Brain microvascular endothelial cell (primary cell): ENCODE results near the gene ZAR1.

Source experiments
- DNase-seq: peaks from one replicate; pipeline ENCODE4 v3.0.0-alpha.2; 2020
- H3K27ac ChIP-seq: fragments of 250-450 bp; sonication (Bioruptor Pico); 2 replicates; pipeline ENCODE4 v1.5.1; 2020; ENCODE audit warnings: mild to moderate bottlenecking, moderate library complexity
- H3K27me3 ChIP-seq: fragments of 250-450 bp; sonication (Bioruptor Pico); replicated peaks from 2 replicates; pipeline ENCODE4 v1.5.1; 2020; ENCODE audit warnings: mild to moderate bottlenecking
- H3K36me3 ChIP-seq: fragments of 250-450 bp; sonication (Bioruptor Pico); replicated peaks from 2 replicates; pipeline ENCODE4 v1.5.1; 2020; ENCODE audit warnings: mild to moderate bottlenecking
- H3K4me3 ChIP-seq: 2 replicates; pipeline ENCODE4 v1.5.1; 2011; ENCODE audit warnings: low read depth, mild to moderate bottlenecking, control low read depth, low read length, moderate library complexity
- in situ Hi-C: cut with HindIII; loops from 2 replicates; pipeline ENCODE4 v1.10.0; 2017; ENCODE audit warnings: low sequenced_read_pairs, low pct_ligation_motif_present
- TF ChIP-seq, protein P1 (sequence below): IDR thresholded peaks from 2 replicates; pipeline ENCODE4 v1.5.1; 2011; ENCODE audit warnings: low read depth, mild to moderate bottlenecking, moderate library complexity, low read length, control low read depth, inconsistent platforms; ENCODE audit errors: missing control alignments

The ZAR1 gene

GRCh38 chr4:48504026-48504330 lies 13.9 kb downstream of the ZAR1 start:
- peaks cover 17% of the 10 kb centered on the region for H3K36me3 ChIP-seq

GRCh38 chr4:48504352-48504751 lies 14.3 kb downstream of the ZAR1 start:
- in situ Hi-C loops: no loop called here
- DNase-seq: no peak
- H3K36me3 ChIP-seq: peaks cover 14% of the 10 kb centered on the region
- H3K4me3 ChIP-seq: no peak overlapping the region
- H3K27ac ChIP-seq: no peak overlapping the region
- no peaks in the 10 kb centered on the region for H3K27me3 ChIP-seq
- TF ChIP-seq, protein P1, sequence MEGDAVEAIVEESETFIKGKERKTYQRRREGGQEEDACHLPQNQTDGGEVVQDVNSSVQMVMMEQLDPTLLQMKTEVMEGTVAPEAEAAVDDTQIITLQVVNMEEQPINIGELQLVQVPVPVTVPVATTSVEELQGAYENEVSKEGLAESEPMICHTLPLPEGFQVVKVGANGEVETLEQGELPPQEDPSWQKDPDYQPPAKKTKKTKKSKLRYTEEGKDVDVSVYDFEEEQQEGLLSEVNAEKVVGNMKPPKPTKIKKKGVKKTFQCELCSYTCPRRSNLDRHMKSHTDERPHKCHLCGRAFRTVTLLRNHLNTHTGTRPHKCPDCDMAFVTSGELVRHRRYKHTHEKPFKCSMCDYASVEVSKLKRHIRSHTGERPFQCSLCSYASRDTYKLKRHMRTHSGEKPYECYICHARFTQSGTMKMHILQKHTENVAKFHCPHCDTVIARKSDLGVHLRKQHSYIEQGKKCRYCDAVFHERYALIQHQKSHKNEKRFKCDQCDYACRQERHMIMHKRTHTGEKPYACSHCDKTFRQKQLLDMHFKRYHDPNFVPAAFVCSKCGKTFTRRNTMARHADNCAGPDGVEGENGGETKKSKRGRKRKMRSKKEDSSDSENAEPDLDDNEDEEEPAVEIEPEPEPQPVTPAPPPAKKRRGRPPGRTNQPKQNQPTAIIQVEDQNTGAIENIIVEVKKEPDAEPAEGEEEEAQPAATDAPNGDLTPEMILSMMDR: no peak

More at GRCh38 chr4:48504026-48504330, 13.9 kb downstream of the ZAR1 start:
- Histone ChIP-seq H3K27me3 (no peaks in the 10 kb centered on the region), H3K4me3 (no peak overlapping the region), H3K27ac (no peak overlapping the region)
- TF ChIP-seq, protein P1: no peak
- DNase-seq: no peak
- in situ Hi-C loops: no loop called here

- Histone ChIP-seq H3K27me3 (no peaks in the 10 kb centered on the region), H3K36me3 (peaks cover 17% of the 10 kb centered on the region), H3K27ac (no peak overlapping the region), H3K4me3 (no peak overlapping the region)
- in situ Hi-C loops: no loop called here
- no peak for DNase-seq
- TF ChIP-seq, protein P1: no peak
Measured at GRCh38 chr4:48506716-48507115, 16.7 kb downstream of the ZAR1 start.

DNA sequence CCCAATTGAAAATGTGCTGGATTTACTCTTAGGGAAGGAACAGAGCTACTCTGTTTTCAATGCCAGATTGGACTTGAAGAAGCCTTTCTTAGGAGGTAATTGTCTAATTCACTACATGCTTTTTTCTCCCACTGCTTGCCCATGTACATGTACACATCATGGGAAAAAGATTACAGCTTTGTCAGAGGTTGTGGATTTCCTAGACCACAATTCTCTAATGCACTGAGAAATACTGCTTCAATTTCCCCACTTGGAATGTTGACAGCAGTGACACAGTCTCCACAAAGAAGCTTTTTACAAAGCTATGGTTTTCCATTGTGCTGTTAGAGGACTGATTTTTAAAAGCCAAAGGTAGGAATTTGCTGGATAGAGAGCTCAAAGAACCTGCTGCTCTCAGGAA lies 19.5 kb downstream of the ZAR1 start:
- in situ Hi-C loops: no loop called here
- TF ChIP-seq, protein P1: no peak
- H3K4me3 ChIP-seq: no peak overlapping the region
- DNase-seq: no peak
- H3K27ac ChIP-seq: no peak overlapping the region
- no peaks in the 10 kb centered on the region for H3K27me3 ChIP-seq
- H3K36me3 ChIP-seq: peaks cover 26% of the 10 kb centered on the region

GRCh38 chr4:48518143-48518542 lies 28.1 kb downstream of the ZAR1 start:
- H3K27me3 ChIP-seq: no peaks in the 10 kb centered on the region
- peaks cover 26% of the 10 kb centered on the region for H3K36me3 ChIP-seq
- no peak overlapping the region for H3K4me3 ChIP-seq
- TF ChIP-seq, protein P1: no peak
- H3K27ac ChIP-seq: no peak overlapping the region
- in situ Hi-C loops: no loop called here
- DNase-seq: no peak

DNA sequence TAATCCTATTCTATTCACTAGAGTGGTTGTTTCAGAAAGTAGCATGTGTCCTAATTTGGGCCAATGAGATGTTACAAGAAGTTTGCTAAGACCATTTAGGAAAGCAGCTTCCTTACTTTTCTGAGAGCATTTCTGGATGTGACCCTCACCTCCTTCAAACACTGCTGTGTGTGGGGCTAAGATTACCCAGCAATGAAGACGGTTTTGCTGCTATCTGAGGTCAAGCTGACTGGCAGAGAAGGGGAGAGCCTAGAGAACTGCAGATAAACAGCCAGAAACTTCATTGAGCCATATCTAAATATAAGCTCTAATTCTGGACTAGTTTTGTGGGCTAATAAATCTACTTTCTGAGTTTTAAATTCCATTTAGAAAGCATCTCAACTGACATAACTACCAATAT lies 36.4 kb downstream of the ZAR1 start:
- H3K36me3 ChIP-seq: peaks cover 27% of the 10 kb centered on the region
- in situ Hi-C loops: no loop called here
- TF ChIP-seq, protein P1: no peak

More for the DNA sequence above, 36.4 kb downstream of the ZAR1 start:
- H3K4me3 ChIP-seq: no peak overlapping the region
- no peak overlapping the region for H3K27ac ChIP-seq
- H3K27me3 ChIP-seq: no peaks in the 10 kb centered on the region
- DNase-seq: no peak
